BJ (cell line): Measurements from ENCODE around the gene AMZ2. TPM values are rescaled to one million over a fixed set of nuclear protein-coding genes. Genes with fewer than 3 reads are reported as not detected.
"Not testable (repeated sequence)": the region's sequence is repeated elsewhere in the genome, so short reads cannot be mapped to it uniquely, and the experiment has no call there.

Source experiments
- CTCF ChIA-PET: fragments of 350-600 bp; formaldehyde crosslinking; extraction: SDS; loops from one replicate; lab custom pipeline; 2021; ENCODE audit warnings: antibody characterized with exemption, inconsistent platforms; lab: Yijun Ruan, JAX
- POLR2A ChIA-PET: fragments of 300-600 bp; sonication (Branson Sonifier 250); formaldehyde crosslinking; extraction: SDS; loops from one replicate; lab custom pipeline; 2021; ENCODE audit warnings: antibody characterized with exemption; lab: Charles Lee
- DNase-seq: peaks from one replicate; pipeline ENCODE4 v3.0.0-alpha.2; 2011; ENCODE audit warnings: low read depth
- H3K27me3 ChIP-seq: 2 replicates; pipeline ENCODE4 v1.6.0; 2011; ENCODE audit warnings: low read length; ENCODE audit not compliant: control insufficient read depth, insufficient read depth
- H3K36me3 ChIP-seq: 2 replicates; pipeline ENCODE4 v1.5.1; 2011; ENCODE audit warnings: low read length; ENCODE audit not compliant: control insufficient read depth, insufficient read depth
- H3K4me3 ChIP-seq: 2 replicates; pipeline ENCODE4 v1.5.1; 2011; ENCODE audit warnings: low read depth, mild to moderate bottlenecking, control low read depth, low read length
- polyA plus RNA-seq: library from polyadenylated mRNA; depleted of rRNA; stranded (reverse); fragments of >200 nt; gene quantifications from 2 replicates; pipeline ENCODE4 v1.2.3, GENCODE V29; 2011
- TF ChIP-seq, protein P1 (sequence below): IDR thresholded peaks from 2 replicates; pipeline ENCODE4 v1.5.1; 2011; ENCODE audit warnings: low read depth, mild to moderate bottlenecking, control low read depth, inconsistent platforms, low read length, moderate library complexity; ENCODE audit not compliant: insufficient read depth

Gene AMZ2
- polyA plus RNA-seq, 1 experiment: 52.0 TPM

DNA sequence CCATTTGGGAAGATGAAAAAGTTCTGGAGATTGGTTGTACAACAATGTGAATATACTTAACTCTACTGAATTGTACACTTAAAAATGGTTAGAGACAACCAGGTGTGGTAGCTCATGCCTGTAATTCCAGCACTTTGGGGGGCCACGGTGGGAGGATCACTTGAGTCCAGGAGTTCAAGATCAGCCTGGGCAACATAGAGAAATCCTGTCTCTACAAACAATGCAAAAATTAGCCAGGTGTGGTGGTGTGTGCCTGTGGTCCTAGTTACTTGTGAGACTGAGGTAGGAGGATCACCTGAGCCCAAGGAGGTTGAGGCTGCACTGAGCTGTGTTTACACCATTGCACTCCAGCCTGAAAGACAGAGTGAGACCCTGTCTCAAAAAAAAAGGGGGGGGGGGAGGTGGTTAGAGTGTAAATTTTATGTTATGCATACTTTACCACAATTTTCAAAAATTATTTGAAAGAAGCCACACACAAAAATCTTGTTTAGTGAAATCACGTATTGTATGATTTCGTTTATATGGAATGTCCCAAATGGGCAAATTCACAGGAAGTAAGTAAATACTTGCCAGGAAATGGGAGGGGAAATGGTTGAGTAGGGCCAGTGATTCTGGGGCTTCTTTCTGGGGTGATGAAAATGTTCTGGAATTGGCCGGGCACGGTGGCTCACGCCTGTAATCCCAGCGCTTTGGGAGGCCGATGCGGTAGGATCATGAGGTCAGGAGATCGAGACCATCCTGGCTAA lies 37.1 kb upstream of the AMZ2 start:
- ChIA-PET POLR2A (no interaction called here), CTCF (interaction anchor here (1.8 kb wide), 1 partner anchor 10 kb away, joined by 4 read pairs; no protein-coding TSS in a partner anchor)
- Histone ChIP-seq H3K4me3 (no peak overlapping the region), H3K27me3 (no peaks in the 10 kb centered on the region), H3K36me3 (no peaks in the 10 kb centered on the region)
- TF ChIP-seq, protein P1, sequence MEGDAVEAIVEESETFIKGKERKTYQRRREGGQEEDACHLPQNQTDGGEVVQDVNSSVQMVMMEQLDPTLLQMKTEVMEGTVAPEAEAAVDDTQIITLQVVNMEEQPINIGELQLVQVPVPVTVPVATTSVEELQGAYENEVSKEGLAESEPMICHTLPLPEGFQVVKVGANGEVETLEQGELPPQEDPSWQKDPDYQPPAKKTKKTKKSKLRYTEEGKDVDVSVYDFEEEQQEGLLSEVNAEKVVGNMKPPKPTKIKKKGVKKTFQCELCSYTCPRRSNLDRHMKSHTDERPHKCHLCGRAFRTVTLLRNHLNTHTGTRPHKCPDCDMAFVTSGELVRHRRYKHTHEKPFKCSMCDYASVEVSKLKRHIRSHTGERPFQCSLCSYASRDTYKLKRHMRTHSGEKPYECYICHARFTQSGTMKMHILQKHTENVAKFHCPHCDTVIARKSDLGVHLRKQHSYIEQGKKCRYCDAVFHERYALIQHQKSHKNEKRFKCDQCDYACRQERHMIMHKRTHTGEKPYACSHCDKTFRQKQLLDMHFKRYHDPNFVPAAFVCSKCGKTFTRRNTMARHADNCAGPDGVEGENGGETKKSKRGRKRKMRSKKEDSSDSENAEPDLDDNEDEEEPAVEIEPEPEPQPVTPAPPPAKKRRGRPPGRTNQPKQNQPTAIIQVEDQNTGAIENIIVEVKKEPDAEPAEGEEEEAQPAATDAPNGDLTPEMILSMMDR: no peak
- DNase-seq: no peak

DNA sequence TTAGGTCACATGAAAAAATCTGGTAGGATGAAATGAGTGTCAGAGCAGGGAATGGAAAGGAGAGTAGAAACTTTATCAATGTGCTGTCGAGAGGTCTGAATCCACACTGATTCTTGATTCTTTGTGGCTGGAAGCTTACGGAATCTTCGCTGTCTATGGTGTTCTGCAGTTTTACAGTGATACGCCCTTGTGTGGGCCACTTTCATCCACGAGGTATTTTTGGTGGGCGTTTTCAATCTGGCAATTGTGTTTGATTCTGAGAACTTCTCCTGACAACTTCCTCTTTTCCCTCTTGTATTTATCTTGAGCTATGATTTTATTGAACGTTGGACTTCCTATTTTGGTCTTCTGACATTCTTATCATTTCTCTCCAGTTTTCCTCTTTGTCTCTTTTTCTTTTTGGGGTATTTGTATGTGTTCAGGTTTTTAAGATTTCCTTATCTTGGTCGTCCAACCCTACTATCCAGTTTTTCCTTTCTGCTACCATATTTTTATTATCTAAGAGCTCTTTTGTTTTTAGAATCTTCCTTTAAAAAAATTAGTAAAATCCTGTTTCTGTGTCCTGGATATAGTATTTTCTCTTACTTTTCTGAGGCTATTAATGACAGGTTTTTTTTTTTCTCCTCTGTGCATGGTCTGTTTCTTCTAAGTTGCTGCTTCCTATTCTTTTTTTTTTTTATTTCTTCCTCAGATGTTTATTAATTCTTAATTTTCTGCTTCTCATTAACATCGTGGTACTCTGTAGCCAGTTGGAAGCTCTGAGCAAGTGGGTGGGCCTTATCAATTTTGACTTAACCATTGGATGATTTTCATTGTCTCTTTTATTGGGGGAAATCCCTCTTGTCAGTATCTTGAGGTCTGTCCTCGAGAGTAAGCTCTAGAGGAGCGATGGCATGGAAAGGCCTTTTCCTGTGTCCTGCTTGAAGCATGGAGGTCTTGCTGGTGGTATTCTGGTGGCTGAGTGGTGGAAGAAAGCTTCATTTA lies 34.1 kb upstream of the AMZ2 start:
- DNase-seq, POLR2A ChIA-PET, H3K36me3 ChIP-seq, H3K4me3 ChIP-seq, H3K27me3 ChIP-seq: not testable (repeated sequence)
- CTCF ChIA-PET: interaction anchor here (1.0 to 1.7 kb wide), 3 partner anchors 13 to 156 kb away, joined by 4 read pairs; no protein-coding TSS in a partner anchor

DNA sequence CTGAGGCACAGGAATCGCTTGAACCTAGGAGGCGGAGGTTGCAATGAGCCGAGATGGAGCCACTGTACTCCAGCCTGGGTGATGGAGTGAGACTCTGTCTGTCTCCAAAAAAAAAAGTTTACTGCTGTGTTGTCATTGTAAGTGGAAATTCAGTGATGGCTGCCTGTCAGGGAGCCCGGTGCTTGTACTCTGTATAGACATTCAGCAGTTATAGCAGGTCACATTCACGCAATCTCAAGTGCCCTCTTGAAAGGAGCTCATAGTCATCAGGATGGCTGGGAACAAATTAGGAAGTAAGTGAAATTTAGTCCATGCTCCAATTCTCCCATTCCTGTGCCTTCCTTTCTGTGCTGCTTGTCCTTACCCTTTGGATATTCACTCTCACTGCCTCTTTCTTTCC lies 32.4 kb upstream of the AMZ2 start:
- POLR2A ChIA-PET, H3K36me3 ChIP-seq, H3K4me3 ChIP-seq, H3K27me3 ChIP-seq, DNase-seq: not testable (repeated sequence)
- CTCF ChIA-PET: interaction anchor here (1.4 kb wide), 1 partner anchor 15 kb away, joined by 3 read pairs; no protein-coding TSS in a partner anchor

DNA sequence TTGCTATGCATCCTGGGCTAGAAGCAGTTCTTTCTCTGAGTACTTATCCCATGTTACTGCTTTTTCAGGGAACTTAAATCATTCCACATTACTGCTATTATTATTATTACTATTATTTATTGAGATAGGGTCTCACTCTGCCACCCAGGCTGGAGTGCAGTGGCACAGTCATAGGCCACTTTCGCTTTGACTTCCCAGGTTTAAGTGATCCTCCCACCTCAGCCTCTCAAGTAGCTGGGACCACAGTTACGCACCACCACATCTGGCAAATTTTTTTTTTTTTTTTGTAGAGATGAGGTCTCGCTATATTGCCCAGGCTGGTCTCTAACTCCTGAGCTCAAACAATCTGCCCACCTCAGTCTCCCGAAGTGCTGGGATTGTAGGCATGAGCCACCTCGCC lies 28.4 kb upstream of the AMZ2 start:
- POLR2A ChIA-PET, CTCF ChIA-PET, H3K4me3 ChIP-seq, H3K27me3 ChIP-seq, DNase-seq, H3K36me3 ChIP-seq: not testable (repeated sequence)

DNA sequence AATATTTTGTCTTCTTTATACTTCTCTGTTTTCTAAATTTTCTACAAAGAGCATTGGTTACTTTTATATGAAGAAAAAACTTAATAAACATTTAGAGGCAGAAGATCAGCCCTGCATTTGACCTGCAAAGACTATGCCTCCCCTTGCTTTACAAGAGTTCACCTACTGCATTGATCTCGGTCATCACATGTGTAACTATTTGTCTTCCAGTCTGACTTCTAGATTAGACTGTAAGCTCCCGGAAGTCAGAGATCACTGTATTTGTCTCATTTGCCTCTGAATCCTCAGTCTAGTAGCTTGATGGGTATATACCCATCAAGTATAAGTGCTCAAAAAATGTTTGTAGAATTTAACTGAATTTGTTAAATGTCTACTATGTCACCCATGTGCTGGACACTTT lies 27.7 kb upstream of the AMZ2 start:
- H3K27me3 ChIP-seq, H3K4me3 ChIP-seq, H3K36me3 ChIP-seq, POLR2A ChIA-PET, DNase-seq, CTCF ChIA-PET: not testable (repeated sequence)

DNA sequence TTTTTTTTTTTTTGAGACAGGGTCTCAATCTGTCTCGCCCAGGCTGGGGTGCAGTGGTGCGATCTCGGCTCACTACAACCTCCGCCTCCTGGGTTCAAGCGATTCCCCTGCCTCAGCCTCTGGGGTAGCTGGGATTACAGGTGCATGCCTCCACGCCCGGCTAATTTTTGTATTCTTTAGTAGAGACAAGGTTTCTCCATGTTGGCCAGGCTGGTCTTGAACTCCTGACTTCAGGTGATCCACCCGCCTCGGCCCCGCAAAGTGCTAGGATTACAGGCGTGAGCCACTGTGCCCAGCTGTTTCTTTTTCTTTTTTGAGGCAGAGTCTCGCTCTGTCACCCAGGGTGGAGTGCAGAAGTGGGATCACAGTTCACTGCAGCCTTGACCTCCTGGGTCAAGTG lies 27.1 kb upstream of the AMZ2 start:
- H3K4me3 ChIP-seq, POLR2A ChIA-PET, H3K36me3 ChIP-seq, H3K27me3 ChIP-seq, CTCF ChIA-PET, DNase-seq: not testable (repeated sequence)

DNA sequence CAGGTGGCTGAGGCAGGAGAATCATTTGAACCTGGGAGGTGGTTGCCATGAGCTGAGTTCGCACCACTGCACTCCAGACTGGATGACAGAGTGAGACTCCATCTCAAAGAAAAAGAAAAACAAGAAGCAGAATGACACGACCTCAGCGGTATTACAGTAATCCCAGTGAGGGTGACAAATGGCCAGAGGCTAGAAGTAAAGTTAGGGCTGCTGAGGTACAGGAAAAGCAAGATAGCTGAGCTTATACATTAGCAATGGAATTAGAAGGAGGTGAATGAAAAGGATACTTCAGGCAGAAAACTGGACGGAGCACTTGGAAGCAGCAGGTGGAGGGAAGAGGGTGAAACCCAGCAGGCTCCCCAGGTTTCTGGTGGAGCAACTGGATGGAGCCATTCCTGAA lies 26.1 kb upstream of the AMZ2 start:
- CTCF ChIA-PET: interaction anchor here (1.2 kb wide), 1 partner anchor 21 kb away, joined by 3 read pairs; no protein-coding TSS in a partner anchor

More for the DNA sequence above, 26.1 kb upstream of the AMZ2 start:
- Histone ChIP-seq H3K4me3 (no peak overlapping the region), H3K27me3 (no peaks in the 10 kb centered on the region), H3K36me3 (no peaks in the 10 kb centered on the region)
- POLR2A ChIA-PET: no interaction called here
- DNase-seq: no peak
- TF ChIP-seq, protein P1: no peak
